ENCODE data around the gene P2RY13.

P2RY13 gene

DNA sequence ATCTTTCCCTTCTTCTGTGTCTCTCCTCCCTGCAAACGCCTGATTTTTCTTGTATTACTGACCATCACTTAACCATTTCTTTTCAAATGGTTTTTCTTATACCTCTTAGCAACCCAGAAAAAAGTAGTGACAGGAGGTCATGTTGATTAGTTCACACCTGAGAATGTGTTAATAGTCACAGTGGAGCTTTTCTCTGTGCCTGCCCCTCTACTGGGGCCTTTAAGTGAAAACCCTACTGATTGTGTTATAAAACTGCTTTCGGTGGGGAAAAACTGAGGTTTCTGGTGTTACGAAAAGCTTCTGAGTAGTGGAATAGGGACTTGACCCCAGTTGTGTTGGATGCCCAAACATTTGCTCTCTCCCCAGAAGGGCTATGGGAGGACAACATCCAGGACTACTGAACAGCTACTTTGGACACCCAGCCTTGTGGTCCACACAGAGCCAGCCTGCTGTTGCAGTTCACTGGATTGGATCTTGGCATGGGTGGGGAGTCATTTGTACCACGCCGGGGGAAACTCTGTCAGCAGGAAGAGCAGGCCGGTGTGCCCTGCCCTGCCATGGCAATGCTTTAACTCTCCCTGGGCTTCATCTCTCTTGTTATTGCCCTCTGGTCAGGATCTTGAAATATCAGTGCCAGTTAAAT lies 23.1 kb downstream of the P2RY13 start:
- H3K4me3 ChIP-seq (ENCODE audit: low read depth, low read length): no peak overlapping the region
- TF ChIP-seq CTCF (IDR thresholded peaks at IDR 0.05; ENCODE audit: borderline replicate concordance, insufficient read depth, low read depth, low read length): no peak

DNA sequence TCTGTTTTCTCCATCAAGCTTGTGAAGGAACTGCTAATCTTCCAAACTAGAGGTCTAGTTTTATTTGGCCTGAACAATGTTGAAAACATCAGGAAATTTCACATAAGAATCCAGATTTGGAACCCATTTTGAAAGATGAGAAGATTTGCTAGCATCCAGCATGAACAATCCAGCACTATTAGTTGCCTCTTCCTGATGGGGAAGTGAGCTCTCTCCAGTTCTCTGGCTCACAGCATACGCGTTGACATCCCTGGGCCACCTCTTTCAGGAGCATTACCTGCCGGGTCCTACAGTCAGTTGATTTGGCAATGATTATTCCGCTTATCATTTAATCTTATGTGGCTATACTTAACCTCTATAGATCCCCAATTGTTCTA lies 23.6 kb downstream of the P2RY13 start:
- H3K4me3 ChIP-seq (ENCODE audit: low read depth, low read length): no peak overlapping the region
- TF ChIP-seq CTCF (IDR thresholded peaks at IDR 0.05; ENCODE audit: borderline replicate concordance, insufficient read depth, low read depth, low read length): no peak

GRCh38 chr3:151305060-151305774 lies 24.1 kb downstream of the P2RY13 start:
- H3K4me3 ChIP-seq (ENCODE audit: low read depth, low read length): no peak overlapping the region
- TF ChIP-seq CTCF (IDR thresholded peaks at IDR 0.05; ENCODE audit: borderline replicate concordance, insufficient read depth, low read depth, low read length): no peak

- TF ChIP-seq CTCF (IDR thresholded peaks at IDR 0.05; ENCODE audit: borderline replicate concordance, insufficient read depth, low read depth, low read length): no peak
- no peak overlapping the region for H3K4me3 ChIP-seq (ENCODE audit: low read depth, low read length)
These were observed 25.6 kb downstream of the P2RY13 start for GRCh38 chr3:151303751-151304150.

DNA sequence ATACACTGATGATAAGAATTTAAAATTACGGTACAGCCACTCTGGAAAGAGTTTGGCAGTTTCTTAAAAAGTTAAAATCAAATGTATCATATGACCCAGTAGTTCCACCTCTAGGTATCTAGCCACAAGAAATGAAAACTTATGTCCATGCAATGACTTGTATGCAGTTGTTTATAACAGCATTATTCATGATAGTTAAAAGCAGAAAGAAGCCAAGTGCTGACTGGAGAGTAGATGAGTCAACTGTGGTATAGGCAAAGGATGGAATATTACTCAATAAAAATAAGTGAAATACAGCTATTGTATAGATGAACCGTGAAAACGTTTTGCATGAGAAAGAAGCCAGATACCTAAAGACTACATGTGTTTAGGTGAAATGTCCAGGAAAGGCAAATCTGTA lies 27.6 kb downstream of the P2RY13 start:
- H3K4me3 ChIP-seq (ENCODE audit: low read depth, low read length): no peak overlapping the region
- TF ChIP-seq CTCF (IDR thresholded peaks at IDR 0.05; ENCODE audit: borderline replicate concordance, insufficient read depth, low read depth, low read length): no peak

GRCh38 chr3:151300539-151300938 lies 28.8 kb downstream of the P2RY13 start:
- no peak for TF ChIP-seq CTCF (IDR thresholded peaks at IDR 0.05; ENCODE audit: borderline replicate concordance, insufficient read depth, low read depth, low read length)

GRCh38 chr3:151299006-151299405 lies 30.3 kb downstream of the P2RY13 start:
- H3K4me3 ChIP-seq (ENCODE audit: low read depth, low read length): no peak overlapping the region
- no peak for TF ChIP-seq CTCF (IDR thresholded peaks at IDR 0.05; ENCODE audit: borderline replicate concordance, insufficient read depth, low read depth, low read length)

More at GRCh38 chr3:151300539-151300938, 28.8 kb downstream of the P2RY13 start:
- no peak overlapping the region for H3K4me3 ChIP-seq (ENCODE audit: low read depth, low read length)
